GM21737 (cell line): ENCODE measurements around the gene USP17L24.
"Not testable (repeated sequence)": the region's sequence is repeated elsewhere in the genome, so short reads cannot be mapped to it uniquely, and the experiment has no call there.

Experiments
- ATAC-seq: cut with Tn5 transposase; IDR thresholded peaks from one replicate; pipeline ENCODE4 v1.9.1; 2021; ENCODE audit warnings: mild to moderate bottlenecking, moderate library complexity; ENCODE audit not compliant: unreplicated experiment

Gene USP17L24

GRCh38 chr4:9324865-9325264 lies at the start of gene USP17L24:
Gene USP17L24 (plus strand): TSS chr4:9325165. CDS start chr4:9325165, 0 bp downstream.
- ATAC-seq: not testable (repeated sequence)

GRCh38 chr4:9324191-9324590 lies 774 bp upstream of the USP17L24 start:
- not testable (repeated sequence) for ATAC-seq

- ATAC-seq: not testable (repeated sequence)
Observed at GRCh38 chr4:9329611-9330010, 4.6 kb downstream of the USP17L24 start, which contains the start of gene USP17L25. Gene USP17L25 (plus strand): TSS chr4:9329911. CDS start chr4:9329911, 0 bp downstream.

- ATAC-seq: not testable (repeated sequence)
Observed at GRCh38 chr4:9334358-9334757, 9.4 kb downstream of the USP17L24 start, which contains the start of gene USP17L26. Gene USP17L26 (plus strand): TSS chr4:9334658. CDS start chr4:9334658, 0 bp downstream.

GRCh38 chr4:9339103-9339502 lies 14.1 kb downstream of the USP17L24 start, which contains the start of gene USP17L5:
Gene USP17L5 (plus strand): TSS chr4:9339403. CDS start chr4:9339403, 0 bp downstream.
- not testable (repeated sequence) for ATAC-seq

GRCh38 chr4:9343848-9344247 lies 18.9 kb downstream of the USP17L24 start, which contains the start of gene USP17L27:
Gene USP17L27 (plus strand): TSS chr4:9344148. CDS start chr4:9344148, 0 bp downstream.
- ATAC-seq: not testable (repeated sequence)

GRCh38 chr4:9348593-9348992 lies 23.6 kb downstream of the USP17L24 start, which contains the start of gene USP17L28:
Gene USP17L28 (plus strand): TSS chr4:9348893. CDS start chr4:9348893, 0 bp downstream.
- not testable (repeated sequence) for ATAC-seq

- not testable (repeated sequence) for ATAC-seq
Observed at GRCh38 chr4:9350866-9351265, 25.9 kb downstream of the USP17L24 start.

- not testable (repeated sequence) for ATAC-seq
Observed at GRCh38 chr4:9353338-9353737, 28.4 kb downstream of the USP17L24 start, which contains the start of gene USP17L29. Gene USP17L29 (plus strand): TSS chr4:9353638. CDS start chr4:9353638, 0 bp downstream.

GRCh38 chr4:9362829-9363228 lies 37.9 kb downstream of the USP17L24 start, which contains the start of gene USP17L30:
Gene USP17L30 (plus strand): TSS chr4:9363129. CDS start chr4:9363129, 0 bp downstream.
- not testable (repeated sequence) for ATAC-seq
